ENCODE results near the gene ACOX1. TPM values are rescaled to one million over a fixed set of nuclear protein-coding genes. Genes with fewer than 3 reads are reported as not detected.

ACOX1 gene
- total and polyA plus RNA-seq, 2 experiments from 2014 or later: 21.3 to 43.0 TPM

- no peaks in the 10 kb centered on the region for H3K27me3 ChIP-seq
- H3K36me3 ChIP-seq: peaks cover 31% of the 10 kb centered on the region
- no peaks in the 10 kb centered on the region for H3K9me3 ChIP-seq (ENCODE audit: low read depth)
- no peak for DNase-seq (ENCODE audit: low read depth in 1 of 2, low spot score in 1 of 2)
- H3K4me3 ChIP-seq: no peak overlapping the region
- H3K4me1 ChIP-seq (ENCODE audit: low read depth): peaks cover 3% of the 10 kb centered on the region
- TF ChIP-seq CTCF (IDR thresholded peaks at IDR 0.05; ENCODE audit: low read depth, low read length): no peak
- H3K27ac ChIP-seq: no peak overlapping the region
Observed at GRCh38 chr17:75900691-75901533, 78.1 kb downstream of the ACOX1 start.

GRCh38 chr17:75899767-75900468 is 79.0 kb downstream of the ACOX1 start:
- Histone ChIP-seq H3K27me3 (no peaks in the 10 kb centered on the region), H3K27ac (no peak overlapping the region), H3K4me3 (no peak overlapping the region), H3K4me1 (ENCODE audit: low read depth) (peaks cover 11% of the 10 kb centered on the region), H3K9me3 (ENCODE audit: low read depth) (no peaks in the 10 kb centered on the region), H3K36me3 (peaks cover 31% of the 10 kb centered on the region)
- DNase-seq (ENCODE audit: low read depth in 1 of 2, low spot score in 1 of 2): no peak
- TF ChIP-seq CTCF (IDR thresholded peaks at IDR 0.05; ENCODE audit: low read depth, low read length): no peak

DNA sequence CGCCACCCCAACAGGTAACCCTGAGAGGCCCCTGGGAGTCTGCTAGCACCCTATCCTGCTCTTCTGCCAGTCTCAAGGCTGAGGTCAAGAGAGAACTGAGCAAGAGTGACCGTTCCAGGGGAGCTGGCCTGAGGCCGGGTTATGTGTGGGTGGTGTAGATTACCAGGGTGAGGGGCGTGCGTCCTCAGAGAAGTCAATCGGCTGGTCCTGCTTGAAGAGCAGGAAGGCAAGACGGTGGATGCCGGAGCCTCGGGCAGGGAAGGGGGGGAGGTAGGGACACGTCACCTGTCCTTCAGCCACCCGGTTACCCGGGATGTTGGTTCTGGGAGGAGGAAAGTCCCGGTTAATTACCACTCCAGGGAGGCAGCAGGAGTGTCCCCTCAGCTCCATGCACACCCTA is 79.6 kb downstream of the ACOX1 start:
- no peak overlapping the region for H3K4me3 ChIP-seq

DNA sequence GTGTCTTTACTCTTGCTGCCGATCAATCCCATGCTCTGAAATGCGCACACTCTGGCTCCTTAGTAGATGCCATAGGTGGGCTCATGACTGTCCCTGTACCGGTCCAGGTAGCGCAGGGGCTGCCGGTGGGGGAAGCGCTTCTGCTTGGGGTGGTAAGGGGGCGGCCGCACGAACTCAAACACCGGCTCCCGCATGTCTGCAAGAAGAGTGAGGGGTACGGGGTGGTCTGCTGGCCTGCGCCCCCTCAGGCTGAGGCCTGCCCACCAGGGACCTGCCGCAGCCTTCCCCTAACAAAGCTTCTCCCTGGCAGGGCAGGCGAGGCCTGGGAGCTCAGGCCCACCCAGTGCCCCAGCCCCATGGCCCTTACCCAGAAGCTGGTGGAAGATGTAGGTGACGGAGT is 80.2 kb downstream of the ACOX1 start:
- Histone ChIP-seq H3K4me1 (ENCODE audit: low read depth) (peaks cover 9% of the 10 kb centered on the region), H3K9me3 (ENCODE audit: low read depth) (no peaks in the 10 kb centered on the region), H3K27ac (no peak overlapping the region), H3K27me3 (no peaks in the 10 kb centered on the region), H3K36me3 (peaks cover 31% of the 10 kb centered on the region), H3K4me3 (no peak overlapping the region)
- TF ChIP-seq CTCF (IDR thresholded peaks at IDR 0.05; ENCODE audit: low read depth, low read length): no peak
- no peak for DNase-seq (ENCODE audit: low read depth in 1 of 2, low spot score in 1 of 2)

More for the DNA sequence above, 79.6 kb downstream of the ACOX1 start:
- Histone ChIP-seq H3K9me3 (ENCODE audit: low read depth) (no peaks in the 10 kb centered on the region), H3K36me3 (peaks cover 31% of the 10 kb centered on the region), H3K27ac (no peak overlapping the region), H3K27me3 (no peaks in the 10 kb centered on the region), H3K4me1 (ENCODE audit: low read depth) (peaks cover 11% of the 10 kb centered on the region)
- no peak for DNase-seq (ENCODE audit: low read depth in 1 of 2, low spot score in 1 of 2)
- TF ChIP-seq CTCF (IDR thresholded peaks at IDR 0.05; ENCODE audit: low read depth, low read length): no peak

DNA sequence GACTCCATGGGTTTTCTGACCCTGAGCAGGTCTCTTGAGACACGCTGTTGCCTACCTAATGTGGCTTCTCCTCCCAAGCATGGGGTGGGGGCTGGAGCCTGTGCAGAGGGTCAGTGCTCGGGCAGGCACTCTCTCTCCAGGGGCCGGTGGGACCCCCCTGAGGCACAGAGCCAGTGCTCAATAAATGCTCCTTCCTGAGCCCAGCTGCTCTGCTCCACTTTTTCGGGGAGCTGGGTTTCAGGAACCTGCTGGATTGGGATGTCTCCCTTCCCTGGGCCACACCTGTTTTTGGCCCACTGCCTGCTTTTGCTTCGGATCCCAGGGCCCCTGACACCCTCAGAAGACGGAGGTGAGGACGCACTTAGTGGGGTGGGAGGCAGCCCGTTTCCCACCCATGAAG is 80.9 kb downstream of the ACOX1 start:
- H3K27me3 ChIP-seq: no peaks in the 10 kb centered on the region
- no peak for TF ChIP-seq CTCF (IDR thresholded peaks at IDR 0.05; ENCODE audit: low read depth, low read length)
- H3K4me1 ChIP-seq (ENCODE audit: low read depth): peaks cover 8% of the 10 kb centered on the region
- no peak for DNase-seq (ENCODE audit: low read depth in 1 of 2, low spot score in 1 of 2)
- peak overlapping the region; percentile 86 for H3K27ac ChIP-seq
- H3K9me3 ChIP-seq (ENCODE audit: low read depth): no peaks in the 10 kb centered on the region
- peaks cover 31% of the 10 kb centered on the region for H3K36me3 ChIP-seq
- H3K4me3 ChIP-seq: no peak overlapping the region

Data from cardiac muscle cell (in vitro differentiated cells and primary cell).